Transverse colon (tissue), 4 donors: ENCODE results near the gene LCLAT1.

Experiments used
- EP300 ChIP-seq: sonication (generic); formaldehyde crosslinking; IDR thresholded peaks from one replicate; pipeline ENCODE4 v1.6.1; 2017; ENCODE audit warnings: antibody characterized with exemption, low read depth
- POLR2AphosphoS5 ChIP-seq, 3 donors: sonication (generic); formaldehyde crosslinking; IDR thresholded peaks; one replicate each; pipeline ENCODE4 v1.6.1; 2016; ENCODE audit warnings: antibody characterized with exemption in 3 of 3
- TF ChIP-seq, protein P1 (sequence below), 5 experiments: fragments of 200-600 bp in 3 of 5; fragments of 450-650 bp in 2 of 5; sonication (generic) in 3 of 5; IDR thresholded peaks; 1 replicate in 2 of 5; 2 replicates in 3 of 5; pipeline ENCODE4 v1.5.1; 2016 to 2017; ENCODE audit warnings: antibody characterized with exemption in 5 of 5, inconsistent platforms in 3 of 5, mild to moderate bottlenecking in 2 of 5, moderate library complexity in 1 of 5

DNA sequence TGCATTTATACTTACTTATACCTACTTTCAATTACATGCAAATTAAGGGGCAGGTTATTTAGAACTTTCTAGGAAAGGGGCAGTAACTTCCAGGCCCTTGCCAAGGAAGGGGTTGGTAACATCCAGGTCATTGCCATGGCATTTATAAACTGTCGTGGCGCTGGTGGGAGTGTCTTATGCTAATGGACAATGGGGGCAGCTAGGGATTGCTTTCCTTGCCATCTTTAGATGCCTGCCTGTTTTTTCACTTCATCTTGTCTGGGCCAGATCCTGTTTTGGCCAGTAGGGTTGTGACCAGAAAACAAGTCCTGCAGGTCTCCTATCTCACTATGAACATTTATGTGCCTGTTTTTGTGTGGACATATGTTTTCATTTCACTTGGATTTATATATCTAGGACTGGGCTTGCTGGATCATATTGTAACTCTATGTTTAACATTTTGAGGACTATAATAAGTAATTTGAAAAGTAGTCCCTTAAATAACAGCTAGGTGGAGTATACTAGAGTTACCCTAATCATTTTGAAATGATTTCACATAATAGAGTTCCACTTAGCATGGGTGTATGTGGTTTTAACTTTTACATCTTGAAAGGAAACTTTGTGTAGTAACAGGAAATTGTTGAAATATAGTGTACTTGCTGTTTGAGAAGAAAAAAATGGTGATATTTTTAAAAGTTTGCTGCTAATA is 56.1 kb downstream of the LCLAT1 start:
- TF ChIP-seq, protein P1, sequence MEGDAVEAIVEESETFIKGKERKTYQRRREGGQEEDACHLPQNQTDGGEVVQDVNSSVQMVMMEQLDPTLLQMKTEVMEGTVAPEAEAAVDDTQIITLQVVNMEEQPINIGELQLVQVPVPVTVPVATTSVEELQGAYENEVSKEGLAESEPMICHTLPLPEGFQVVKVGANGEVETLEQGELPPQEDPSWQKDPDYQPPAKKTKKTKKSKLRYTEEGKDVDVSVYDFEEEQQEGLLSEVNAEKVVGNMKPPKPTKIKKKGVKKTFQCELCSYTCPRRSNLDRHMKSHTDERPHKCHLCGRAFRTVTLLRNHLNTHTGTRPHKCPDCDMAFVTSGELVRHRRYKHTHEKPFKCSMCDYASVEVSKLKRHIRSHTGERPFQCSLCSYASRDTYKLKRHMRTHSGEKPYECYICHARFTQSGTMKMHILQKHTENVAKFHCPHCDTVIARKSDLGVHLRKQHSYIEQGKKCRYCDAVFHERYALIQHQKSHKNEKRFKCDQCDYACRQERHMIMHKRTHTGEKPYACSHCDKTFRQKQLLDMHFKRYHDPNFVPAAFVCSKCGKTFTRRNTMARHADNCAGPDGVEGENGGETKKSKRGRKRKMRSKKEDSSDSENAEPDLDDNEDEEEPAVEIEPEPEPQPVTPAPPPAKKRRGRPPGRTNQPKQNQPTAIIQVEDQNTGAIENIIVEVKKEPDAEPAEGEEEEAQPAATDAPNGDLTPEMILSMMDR (IDR thresholded peaks at IDR 0.05), result no peak
- TF ChIP-seq POLR2AphosphoS5 (IDR thresholded peaks at IDR 0.05) (no peak), EP300 (no peak)
